ENCODE data around the gene KLF14.

Gene KLF14

GRCh38 chr7:130719541-130719940 is 14.5 kb downstream of the KLF14 start:
- no peak for DNase-seq (ENCODE audit: low read depth)
- no peak for TF ChIP-seq CTCF (IDR thresholded peaks at IDR 0.05; ENCODE audit: control insufficient read depth, insufficient read depth, low read depth, low read length, missing control alignments)

DNA sequence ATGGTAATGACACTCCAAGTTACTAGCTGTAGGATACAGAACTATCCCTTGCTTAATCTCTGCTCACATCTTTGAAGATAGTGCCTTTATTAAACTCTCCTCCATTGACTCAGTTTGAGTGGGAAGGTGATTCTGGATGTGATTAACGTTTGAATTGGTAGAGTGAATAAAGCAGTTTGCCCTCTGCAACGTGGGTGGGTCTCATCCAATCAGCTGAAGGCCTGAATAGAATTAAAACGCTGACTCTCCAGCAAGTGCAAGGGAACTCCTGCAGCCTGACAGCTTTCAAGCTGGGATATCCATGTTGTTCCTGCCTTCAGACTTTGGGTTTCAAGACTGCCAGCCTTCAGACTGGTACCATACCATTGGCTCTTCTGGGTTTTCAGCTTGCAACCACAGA is 21.6 kb downstream of the KLF14 start:
- no peak for TF ChIP-seq CTCF (IDR thresholded peaks at IDR 0.05; ENCODE audit: control insufficient read depth, insufficient read depth, low read depth, low read length, missing control alignments)
- no peak overlapping the region for H3K4me3 ChIP-seq (ENCODE audit: control insufficient read depth, low read depth, low read length)
- no peak for DNase-seq (ENCODE audit: low read depth)

More at GRCh38 chr7:130719541-130719940, 14.5 kb downstream of the KLF14 start:
- H3K4me3 ChIP-seq (ENCODE audit: control insufficient read depth, low read depth, low read length) = no peak overlapping the region

DNA sequence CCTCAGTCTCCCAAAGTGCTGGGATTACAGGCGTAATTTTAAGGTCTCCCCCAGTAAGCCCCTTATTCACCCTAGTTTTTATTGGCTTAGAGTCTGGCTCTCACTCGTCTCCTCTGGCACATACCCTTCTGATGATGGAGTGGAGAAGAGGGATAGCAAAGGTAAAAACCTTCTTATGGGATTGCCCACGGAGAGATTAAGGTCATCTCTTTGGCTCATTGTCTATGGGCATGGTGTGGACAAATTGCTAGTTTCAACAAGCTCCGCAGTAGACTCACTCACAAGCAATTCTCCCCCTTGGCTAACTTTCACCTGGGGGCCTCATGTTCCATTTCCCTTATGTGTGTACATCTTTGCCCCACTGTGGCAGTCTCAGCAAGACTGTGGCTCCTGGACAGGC is 25.2 kb downstream of the KLF14 start:
- no peak overlapping the region for H3K4me3 ChIP-seq (ENCODE audit: control insufficient read depth, low read depth, low read length)
- no peak for DNase-seq (ENCODE audit: low read depth)
- TF ChIP-seq CTCF (IDR thresholded peaks at IDR 0.05; ENCODE audit: control insufficient read depth, insufficient read depth, low read depth, low read length, missing control alignments) = no peak

- H3K4me3 ChIP-seq (ENCODE audit: control insufficient read depth, low read depth, low read length) = no peak overlapping the region
- TF ChIP-seq CTCF (IDR thresholded peaks at IDR 0.05; ENCODE audit: control insufficient read depth, insufficient read depth, low read depth, low read length, missing control alignments) = no peak
- DNase-seq (ENCODE audit: low read depth) = no peak
Measured at GRCh38 chr7:130708001-130708400, 26.0 kb downstream of the KLF14 start.

DNA sequence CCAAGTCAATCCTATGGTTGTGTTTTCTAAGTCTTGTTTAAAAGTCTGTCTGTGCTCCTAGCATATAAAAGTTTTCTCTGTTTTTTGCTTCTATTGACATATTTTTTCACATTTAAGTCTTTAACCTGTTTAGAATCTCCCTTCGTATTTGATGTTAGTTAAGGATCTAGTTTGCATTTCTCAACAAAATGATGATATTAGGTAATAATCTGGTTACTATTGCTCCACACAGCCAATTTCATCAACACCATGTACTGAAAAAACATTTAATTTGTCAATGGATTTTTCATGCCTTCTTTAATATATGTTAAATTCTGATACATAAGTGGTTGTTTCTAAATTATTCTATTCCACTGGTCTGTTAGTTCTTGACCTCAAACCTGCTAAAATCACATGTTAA is 30.2 kb downstream of the KLF14 start:
- no peak overlapping the region for H3K4me3 ChIP-seq (ENCODE audit: control insufficient read depth, low read depth, low read length)
- TF ChIP-seq CTCF (IDR thresholded peaks at IDR 0.05; ENCODE audit: control insufficient read depth, insufficient read depth, low read depth, low read length, missing control alignments) = no peak
- no peak for DNase-seq (ENCODE audit: low read depth)

GRCh38 chr7:130701650-130702049 is 32.4 kb downstream of the KLF14 start:
- TF ChIP-seq CTCF (IDR thresholded peaks at IDR 0.05; ENCODE audit: control insufficient read depth, insufficient read depth, low read depth, low read length, missing control alignments) = no peak
- no peak for DNase-seq (ENCODE audit: low read depth)
- H3K4me3 ChIP-seq (ENCODE audit: control insufficient read depth, low read depth, low read length) = no peak overlapping the region

DNA sequence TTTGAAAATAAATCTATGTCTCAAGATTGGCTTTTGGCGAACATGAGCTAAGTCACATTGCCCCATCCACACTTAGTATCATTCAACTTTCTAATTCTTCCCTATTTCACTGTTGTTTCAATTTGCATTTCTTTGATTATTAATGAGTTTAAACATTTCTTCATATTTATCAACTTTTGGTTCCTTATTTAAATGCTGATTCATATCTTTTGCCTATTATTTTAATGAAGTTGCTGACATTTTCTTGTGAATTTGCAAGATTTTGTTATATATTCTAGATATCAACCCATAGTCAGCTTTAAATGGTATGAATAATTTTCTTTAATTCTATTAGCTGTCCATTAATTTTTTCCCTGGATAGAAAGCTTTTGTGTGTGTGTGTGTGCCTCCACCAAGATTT is 33.2 kb downstream of the KLF14 start:
- no peak for TF ChIP-seq CTCF (IDR thresholded peaks at IDR 0.05; ENCODE audit: control insufficient read depth, insufficient read depth, low read depth, low read length, missing control alignments)
- no peak overlapping the region for H3K4me3 ChIP-seq (ENCODE audit: control insufficient read depth, low read depth, low read length)
- DNase-seq (ENCODE audit: low read depth) = no peak
